Measurements from ENCODE around the gene GRK3. TPM values are rescaled to one million over a fixed set of nuclear protein-coding genes. Genes with fewer than 3 reads are reported as not detected.

Gene GRK3
- total RNA-seq, 1 donor from 2014 or later, result 1.1 TPM

- TF ChIP-seq CTCF (IDR thresholded peaks at IDR 0.05), result no peak
- H3K27me3 Mint-ChIP-seq (ENCODE audit: unreplicated experiment), result no peaks in the 10 kb centered on the region
- no peak for DNase-seq (ENCODE audit: extremely low spot score, unreplicated experiment)
- peaks cover 3% of the 10 kb centered on the region for H3K9me3 Mint-ChIP-seq (ENCODE audit: unreplicated experiment)
- peaks cover 16% of the 10 kb centered on the region for H3K4me1 Mint-ChIP-seq (ENCODE audit: unreplicated experiment)
- no peak overlapping the region for H3K4me3 Mint-ChIP-seq (ENCODE audit: unreplicated experiment)
- no peaks in the 10 kb centered on the region for H3K36me3 Mint-ChIP-seq (ENCODE audit: unreplicated experiment)
- no peak overlapping the region for H3K27ac Mint-ChIP-seq (ENCODE audit: unreplicated experiment)
Observed at GRCh38 chr22:25760848-25761595, 196.5 kb downstream of the GRK3 start.

GRCh38 chr22:25762147-25762546 lies 197.7 kb downstream of the GRK3 start:
- Mint-ChIP-seq H3K27ac (ENCODE audit: unreplicated experiment) (no peak overlapping the region), H3K36me3 (ENCODE audit: unreplicated experiment) (no peaks in the 10 kb centered on the region), H3K9me3 (ENCODE audit: unreplicated experiment) (peaks cover 12% of the 10 kb centered on the region), H3K4me1 (ENCODE audit: unreplicated experiment) (peaks cover 16% of the 10 kb centered on the region), H3K27me3 (ENCODE audit: unreplicated experiment) (no peaks in the 10 kb centered on the region), H3K4me3 (ENCODE audit: unreplicated experiment) (no peak overlapping the region)
- no peak for TF ChIP-seq CTCF (IDR thresholded peaks at IDR 0.05)
- no peak for DNase-seq (ENCODE audit: extremely low spot score, unreplicated experiment)

GRCh38 chr22:25763239-25763777 lies 198.8 kb downstream of the GRK3 start:
- H3K27me3 Mint-ChIP-seq (ENCODE audit: unreplicated experiment), result no peaks in the 10 kb centered on the region
- TF ChIP-seq CTCF (IDR thresholded peaks at IDR 0.05), result no peak
- H3K4me1 Mint-ChIP-seq (ENCODE audit: unreplicated experiment), result peaks cover 16% of the 10 kb centered on the region
- peaks cover 12% of the 10 kb centered on the region for H3K9me3 Mint-ChIP-seq (ENCODE audit: unreplicated experiment)
- no peak overlapping the region for H3K4me3 Mint-ChIP-seq (ENCODE audit: unreplicated experiment)
- no peak for DNase-seq (ENCODE audit: extremely low spot score, unreplicated experiment)
- no peak overlapping the region for H3K27ac Mint-ChIP-seq (ENCODE audit: unreplicated experiment)
- H3K36me3 Mint-ChIP-seq (ENCODE audit: unreplicated experiment), result no peaks in the 10 kb centered on the region

- no peaks in the 10 kb centered on the region for H3K36me3 Mint-ChIP-seq (ENCODE audit: unreplicated experiment)
- no peaks in the 10 kb centered on the region for H3K27me3 Mint-ChIP-seq (ENCODE audit: unreplicated experiment)
- TF ChIP-seq CTCF (IDR thresholded peaks at IDR 0.05), result no peak
- H3K4me1 Mint-ChIP-seq (ENCODE audit: unreplicated experiment), result peaks cover 14% of the 10 kb centered on the region
- peaks cover 12% of the 10 kb centered on the region for H3K9me3 Mint-ChIP-seq (ENCODE audit: unreplicated experiment)
- H3K4me3 Mint-ChIP-seq (ENCODE audit: unreplicated experiment), result no peak overlapping the region
- H3K27ac Mint-ChIP-seq (ENCODE audit: unreplicated experiment), result no peak overlapping the region
- no peak for DNase-seq (ENCODE audit: extremely low spot score, unreplicated experiment)
Observed at GRCh38 chr22:25764270-25765015, 200.0 kb downstream of the GRK3 start.

GRCh38 chr22:25765016-25765367 lies 200.5 kb downstream of the GRK3 start:
- Mint-ChIP-seq H3K36me3 (ENCODE audit: unreplicated experiment) (no peaks in the 10 kb centered on the region), H3K4me3 (ENCODE audit: unreplicated experiment) (no peak overlapping the region), H3K9me3 (ENCODE audit: unreplicated experiment) (peaks cover 12% of the 10 kb centered on the region), H3K27me3 (ENCODE audit: unreplicated experiment) (no peaks in the 10 kb centered on the region), H3K27ac (ENCODE audit: unreplicated experiment) (no peak overlapping the region), H3K4me1 (ENCODE audit: unreplicated experiment) (peaks cover 9% of the 10 kb centered on the region)
- no peak for TF ChIP-seq CTCF (IDR thresholded peaks at IDR 0.05)
- no peak for DNase-seq (ENCODE audit: extremely low spot score, unreplicated experiment)

Data from osteocyte (in vitro differentiated cells).